Measurements from ENCODE around the gene SH2D3C. TPM values are rescaled to one million over a fixed set of nuclear protein-coding genes. Genes with fewer than 3 reads are reported as not detected.

SH2D3C gene
- total and polyA plus RNA-seq, 12 donors = 2.1 to 27.1 (median 10.3) TPM

DNA sequence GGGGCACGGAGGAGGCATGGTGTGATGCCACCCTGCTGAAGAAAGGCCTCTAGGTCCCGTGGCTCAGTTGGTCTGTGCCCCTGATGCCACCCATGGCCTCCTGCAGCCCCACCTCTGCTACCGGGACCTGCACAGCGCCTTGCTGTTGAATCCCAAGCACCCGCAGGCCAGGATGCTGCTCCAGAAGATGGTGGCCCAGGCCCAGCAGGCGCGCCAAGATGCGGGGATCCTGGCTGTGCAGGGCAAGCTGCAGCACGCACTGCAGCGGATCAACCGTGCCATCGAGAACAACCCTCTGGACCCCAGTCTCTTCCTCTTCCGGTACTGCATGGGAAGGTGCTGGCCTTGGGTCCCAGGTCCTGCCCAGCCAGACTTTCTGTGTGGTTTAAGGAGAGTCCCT is 55.5 kb downstream of the SH2D3C start:
- intact Hi-C loops (cut with DNase I) = no loop called here
- no peaks in the 10 kb centered on the region for H3K9me3 ChIP-seq (replicated peaks in 1 of 3)
- H3K27ac ChIP-seq = no peak overlapping the region
- no peaks in the 10 kb centered on the region for H3K36me3 ChIP-seq (replicated peaks in 1 of 2)
- TF ChIP-seq POLR2A (IDR thresholded peaks at IDR 0.05) = no peak
- TF ChIP-seq, protein P1, sequence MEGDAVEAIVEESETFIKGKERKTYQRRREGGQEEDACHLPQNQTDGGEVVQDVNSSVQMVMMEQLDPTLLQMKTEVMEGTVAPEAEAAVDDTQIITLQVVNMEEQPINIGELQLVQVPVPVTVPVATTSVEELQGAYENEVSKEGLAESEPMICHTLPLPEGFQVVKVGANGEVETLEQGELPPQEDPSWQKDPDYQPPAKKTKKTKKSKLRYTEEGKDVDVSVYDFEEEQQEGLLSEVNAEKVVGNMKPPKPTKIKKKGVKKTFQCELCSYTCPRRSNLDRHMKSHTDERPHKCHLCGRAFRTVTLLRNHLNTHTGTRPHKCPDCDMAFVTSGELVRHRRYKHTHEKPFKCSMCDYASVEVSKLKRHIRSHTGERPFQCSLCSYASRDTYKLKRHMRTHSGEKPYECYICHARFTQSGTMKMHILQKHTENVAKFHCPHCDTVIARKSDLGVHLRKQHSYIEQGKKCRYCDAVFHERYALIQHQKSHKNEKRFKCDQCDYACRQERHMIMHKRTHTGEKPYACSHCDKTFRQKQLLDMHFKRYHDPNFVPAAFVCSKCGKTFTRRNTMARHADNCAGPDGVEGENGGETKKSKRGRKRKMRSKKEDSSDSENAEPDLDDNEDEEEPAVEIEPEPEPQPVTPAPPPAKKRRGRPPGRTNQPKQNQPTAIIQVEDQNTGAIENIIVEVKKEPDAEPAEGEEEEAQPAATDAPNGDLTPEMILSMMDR (IDR thresholded peaks at IDR 0.05) = no peak
- 89 to 96% (median 94%) methylated on average over 7 to 13 of the region's 13 CpGs for WGBS, 4 donors
- no peak overlapping the region for H3K4me3 ChIP-seq
- no peak for DNase-seq
- no peaks in the 10 kb centered on the region for H3K27me3 ChIP-seq
- H3K4me1 ChIP-seq (replicated peaks in 1 of 2) = peaks cover 0 to under 1% of the 10 kb centered on the region in 2 donors

DNA sequence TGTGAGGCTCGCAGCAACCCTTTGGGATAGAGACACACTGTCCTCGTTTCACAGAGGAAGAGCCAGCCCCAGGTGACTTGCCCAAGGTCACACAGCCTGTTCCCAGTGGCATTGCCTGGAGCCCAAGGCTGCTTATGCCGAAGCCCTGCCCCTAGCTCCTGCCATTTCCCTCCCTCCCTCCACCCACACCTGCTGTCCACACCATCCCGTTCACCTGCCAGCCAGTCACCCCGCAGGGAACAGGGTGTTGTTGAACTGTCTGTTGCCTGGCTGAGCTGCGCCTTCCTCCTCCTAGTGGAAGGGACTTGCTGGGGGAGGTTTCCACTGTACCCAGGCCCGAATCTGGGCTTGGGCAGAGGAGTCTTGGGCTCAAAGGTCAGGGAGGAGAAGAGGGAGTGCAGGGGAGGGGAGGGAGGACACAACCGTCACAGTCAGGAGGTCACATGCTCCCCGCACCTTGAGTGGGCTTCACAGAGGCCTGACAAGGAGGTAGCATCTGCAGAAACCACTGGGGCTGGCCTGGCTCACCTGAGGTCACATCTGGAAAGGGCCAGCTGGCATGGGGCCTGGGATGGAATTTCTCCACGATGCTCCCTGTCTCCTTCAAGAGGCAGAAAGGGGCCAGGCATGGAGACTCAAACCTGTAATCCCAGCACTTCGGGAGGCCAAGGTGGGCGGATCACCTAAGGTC is 56.3 kb downstream of the SH2D3C start:
- no peak overlapping the region for H3K4me3 ChIP-seq
- H3K4me1 ChIP-seq (replicated peaks in 1 of 2) = peaks cover 0 to 6% of the 10 kb centered on the region in 2 donors
- no peak overlapping the region for H3K27ac ChIP-seq
- TF ChIP-seq POLR2A (IDR thresholded peaks at IDR 0.05) = no peak
- TF ChIP-seq, protein P1 (IDR thresholded peaks at IDR 0.05) = no peak
- no peaks in the 10 kb centered on the region for H3K36me3 ChIP-seq (replicated peaks in 1 of 2)
- H3K9me3 ChIP-seq (replicated peaks in 1 of 3) = no peaks in the 10 kb centered on the region
- H3K27me3 ChIP-seq = no peaks in the 10 kb centered on the region
- 57 to 75% (median 64%) methylated on average over 8 to 12 of the region's 12 CpGs for WGBS, 4 donors
- intact Hi-C loops (cut with DNase I) = no loop called here
- DNase-seq = no peak

DNA sequence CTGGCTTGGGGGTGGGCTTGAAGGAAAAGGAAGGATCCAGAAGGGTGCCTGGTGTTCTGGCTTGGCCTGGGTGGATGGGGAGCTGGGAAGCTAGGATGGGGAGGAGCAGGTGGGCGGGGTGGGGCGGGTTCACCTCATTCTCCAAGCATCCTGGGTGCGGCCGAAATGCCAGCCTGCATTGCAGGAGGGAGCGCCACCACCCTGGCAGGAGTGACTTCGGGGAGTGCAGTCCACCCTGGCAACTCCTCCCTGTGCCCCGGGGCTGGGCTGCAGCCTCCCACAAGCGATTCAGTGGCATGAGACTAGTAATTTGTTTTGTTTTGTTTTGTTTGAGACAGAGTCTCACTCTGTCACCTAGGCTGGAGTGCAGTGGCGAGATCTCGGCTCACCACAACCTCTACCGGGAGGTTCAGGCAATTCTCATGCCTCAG is 57.1 kb downstream of the SH2D3C start:
- intact Hi-C loops (cut with DNase I) = no loop called here
- no peaks in the 10 kb centered on the region for H3K36me3 ChIP-seq (replicated peaks in 1 of 2)
- H3K27me3 ChIP-seq = no peaks in the 10 kb centered on the region
- no peak for DNase-seq
- H3K4me1 ChIP-seq (replicated peaks in 1 of 2) = peaks cover 1 to 8% of the 10 kb centered on the region in 2 donors
- no peak overlapping the region for H3K27ac ChIP-seq
- whole genome bisulfite sequencing, 4 donors = 70 to 78% (median 73%) methylated on average over 10 to 11 of the region's 11 CpGs
- H3K9me3 ChIP-seq (replicated peaks in 1 of 3) = no peaks in the 10 kb centered on the region
- no peak for TF ChIP-seq POLR2A (IDR thresholded peaks at IDR 0.05)
- TF ChIP-seq, protein P1 (IDR thresholded peaks at IDR 0.05) = no peak
- H3K4me3 ChIP-seq = no peak overlapping the region

DNA sequence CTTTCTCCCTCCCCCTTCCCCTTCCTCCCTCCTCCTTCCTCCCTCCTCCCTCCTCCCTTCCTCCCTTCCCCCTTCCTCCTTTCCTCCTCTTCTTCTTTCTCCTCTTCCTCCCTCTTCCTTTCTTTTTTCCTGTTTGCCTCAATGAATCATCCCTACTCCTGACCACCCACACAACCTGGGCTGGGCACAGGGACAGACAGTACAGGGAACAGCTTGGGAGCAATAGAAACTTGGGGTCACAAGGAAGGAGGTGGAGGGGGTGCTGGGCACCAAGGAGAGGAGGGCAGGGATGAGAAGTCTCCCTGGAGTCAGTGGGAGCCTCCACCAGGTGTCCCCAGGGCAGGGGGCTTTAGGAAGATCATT is 57.6 kb downstream of the SH2D3C start:
- no peak for DNase-seq
- intact Hi-C loops (cut with DNase I) = no loop called here
- TF ChIP-seq, protein P1 (IDR thresholded peaks at IDR 0.05) = no peak
- TF ChIP-seq POLR2A (IDR thresholded peaks at IDR 0.05) = no peak
- Histone ChIP-seq H3K36me3 (replicated peaks in 1 of 2) (no peaks in the 10 kb centered on the region), H3K4me3 (no peak overlapping the region), H3K9me3 (replicated peaks in 1 of 3) (no peaks in the 10 kb centered on the region), H3K27me3 (no peaks in the 10 kb centered on the region), H3K4me1 (replicated peaks in 1 of 2) (peaks cover 6 to 13% of the 10 kb centered on the region in 2 donors), H3K27ac (no peak overlapping the region)
